OCI-LY7 (cell line): ENCODE results near the gene XPO1.

Experiments used
- EZH2phosphoT487 ChIP-seq: fragments of 200-600 bp; sonication (generic); IDR thresholded peaks from 2 replicates; pipeline ENCODE4 v1.6.1; 2018; ENCODE audit warnings: low read depth, borderline replicate concordance, mild to moderate bottlenecking, mixed run types, antibody characterized with exemption, low read length, moderate library complexity, mixed read lengths
- TF ChIP-seq, protein P1 (sequence below): fragments of 200-600 bp; sonication (generic); conservative IDR thresholded peaks from 2 replicates; pipeline ENCODE4 v1.5.1; 2014; ENCODE audit warnings: mild to moderate bottlenecking, antibody characterized with exemption, low read length, moderate library complexity, mixed read lengths

DNA sequence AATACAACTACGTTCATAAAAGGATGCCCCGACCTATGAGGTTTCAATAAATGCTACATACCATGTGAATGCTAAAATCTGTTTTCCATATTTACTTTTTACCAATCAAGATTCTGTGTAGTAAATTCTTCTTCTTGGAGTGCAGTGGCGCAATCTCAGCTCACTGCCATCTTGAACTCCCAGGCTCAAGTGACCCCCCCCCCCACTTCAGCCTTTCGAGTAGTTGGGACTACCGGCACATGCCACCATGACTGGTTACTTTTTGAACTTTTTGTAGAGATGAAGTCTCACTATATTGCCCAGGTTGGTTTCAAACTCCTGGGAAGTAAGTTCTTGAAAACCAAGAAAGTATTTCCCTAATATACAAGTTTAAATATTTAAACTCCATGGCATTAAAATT, 52.9 kb downstream of the XPO1 start:
- TF ChIP-seq, protein P1, sequence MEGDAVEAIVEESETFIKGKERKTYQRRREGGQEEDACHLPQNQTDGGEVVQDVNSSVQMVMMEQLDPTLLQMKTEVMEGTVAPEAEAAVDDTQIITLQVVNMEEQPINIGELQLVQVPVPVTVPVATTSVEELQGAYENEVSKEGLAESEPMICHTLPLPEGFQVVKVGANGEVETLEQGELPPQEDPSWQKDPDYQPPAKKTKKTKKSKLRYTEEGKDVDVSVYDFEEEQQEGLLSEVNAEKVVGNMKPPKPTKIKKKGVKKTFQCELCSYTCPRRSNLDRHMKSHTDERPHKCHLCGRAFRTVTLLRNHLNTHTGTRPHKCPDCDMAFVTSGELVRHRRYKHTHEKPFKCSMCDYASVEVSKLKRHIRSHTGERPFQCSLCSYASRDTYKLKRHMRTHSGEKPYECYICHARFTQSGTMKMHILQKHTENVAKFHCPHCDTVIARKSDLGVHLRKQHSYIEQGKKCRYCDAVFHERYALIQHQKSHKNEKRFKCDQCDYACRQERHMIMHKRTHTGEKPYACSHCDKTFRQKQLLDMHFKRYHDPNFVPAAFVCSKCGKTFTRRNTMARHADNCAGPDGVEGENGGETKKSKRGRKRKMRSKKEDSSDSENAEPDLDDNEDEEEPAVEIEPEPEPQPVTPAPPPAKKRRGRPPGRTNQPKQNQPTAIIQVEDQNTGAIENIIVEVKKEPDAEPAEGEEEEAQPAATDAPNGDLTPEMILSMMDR, result no peak
- no peak for TF ChIP-seq EZH2phosphoT487
